ENCODE data around the gene SSUH2.
"Not testable (repeated sequence)": the region's sequence is repeated elsewhere in the genome, so short reads cannot be mapped to it uniquely, and the experiment has no call there.

SSUH2 gene

GRCh38 chr3:8644748-8645390 is at the start of gene SSUH2:
TSS of gene SSUH2 (minus strand) at chr3:8644798. CDS start at chr3:8644758, 40 bp downstream.
- DNase-seq (ENCODE audit: low read depth) = no peak

- not testable (repeated sequence) for DNase-seq (ENCODE audit: low read depth)
Observed at GRCh38 chr3:8691295-8691694, 46.7 kb upstream of the SSUH2 start.

- DNase-seq (ENCODE audit: low read depth) = not testable (repeated sequence)
Observed at GRCh38 chr3:8684992-8685391, 40.4 kb upstream of the SSUH2 start.

- DNase-seq (ENCODE audit: low read depth) = not testable (repeated sequence)
Observed at GRCh38 chr3:8682850-8683574, 38.4 kb upstream of the SSUH2 start.

- not testable (repeated sequence) for DNase-seq (ENCODE audit: low read depth)
Observed at GRCh38 chr3:8681881-8682538, 37.4 kb upstream of the SSUH2 start.

- no peak for DNase-seq (ENCODE audit: low read depth)
Observed at GRCh38 chr3:8681349-8681748, 36.8 kb upstream of the SSUH2 start.

- not testable (repeated sequence) for DNase-seq (ENCODE audit: low read depth)
Observed at GRCh38 chr3:8679817-8680553, 35.4 kb upstream of the SSUH2 start.

GRCh38 chr3:8678751-8679150 is 34.2 kb upstream of the SSUH2 start:
- DNase-seq (ENCODE audit: low read depth) = no peak

GRCh38 chr3:8677258-8677657 is 32.7 kb upstream of the SSUH2 start:
- DNase-seq (ENCODE audit: low read depth) = not testable (repeated sequence)

GRCh38 chr3:8675591-8675990 is 31.0 kb upstream of the SSUH2 start:
- DNase-seq (ENCODE audit: low read depth) = not testable (repeated sequence)

GRCh38 chr3:8673083-8673737 is 28.6 kb upstream of the SSUH2 start:
- no peak for DNase-seq (ENCODE audit: low read depth)

GRCh38 chr3:8669019-8669418 is 24.4 kb upstream of the SSUH2 start:
- no peak for DNase-seq (ENCODE audit: low read depth)

- no peak for DNase-seq (ENCODE audit: low read depth)
Observed at GRCh38 chr3:8668216-8668615, 23.6 kb upstream of the SSUH2 start.

- DNase-seq (ENCODE audit: low read depth) = no peak
Observed at GRCh38 chr3:8667463-8668091, 23.0 kb upstream of the SSUH2 start.

GRCh38 chr3:8665407-8665896 is 20.9 kb upstream of the SSUH2 start:
- DNase-seq (ENCODE audit: low read depth) = no peak

GRCh38 chr3:8663177-8664061 is 18.8 kb upstream of the SSUH2 start:
- no peak for DNase-seq (ENCODE audit: low read depth)

GRCh38 chr3:8662594-8662993 is 18.0 kb upstream of the SSUH2 start:
- DNase-seq (ENCODE audit: low read depth) = no peak

GRCh38 chr3:8660175-8661118 is 15.8 kb upstream of the SSUH2 start:
- DNase-seq (ENCODE audit: low read depth) = no peak

GRCh38 chr3:8659242-8659641 is 14.6 kb upstream of the SSUH2 start:
- no peak for DNase-seq (ENCODE audit: low read depth)

All from stimulated activated CD8-positive, alpha-beta memory T cell treated with anti-CD3 and anti-CD28 coated beads, Interleukin-15, amount 100 ng/mL, for 24 hours (primary cell).